B cell (primary cell): ENCODE measurements around the gene FRMD7. TPM values are rescaled to one million over a fixed set of nuclear protein-coding genes. Genes with fewer than 3 reads are reported as not detected.
"Not testable (repeated sequence)": the region's sequence is repeated elsewhere in the genome, so short reads cannot be mapped to it uniquely, and the experiment has no call there.

Source experiments
- ATAC-seq: fragments of 200-7000 bp; cut with Tn5 transposase; one replicate; pipeline ENCODE4 v1.10.0; 2021; ENCODE audit warnings: low read depth, mild to moderate bottlenecking, moderate number of reproducible peaks, moderate library complexity
- CTCF ChIA-PET: fragments of 350-600 bp; sonication (Branson Sonifier 250); formaldehyde crosslinking; loops from one replicate; lab custom pipeline; 2021; ENCODE audit warnings: antibody characterized with exemption, inconsistent platforms; lab: Charles Lee
- POLR2A ChIA-PET: fragments of 350-600 bp; sonication (Branson Sonifier 250); formaldehyde crosslinking; loops from one replicate; lab custom pipeline; 2021; ENCODE audit warnings: antibody characterized with exemption; lab: Charles Lee
- DNase-seq: peaks from one replicate; pipeline ENCODE4 v3.0.0; 2013
- H2AFZ ChIP-seq: 2 replicates; pipeline ENCODE4 v1.6.1; 2012; ENCODE audit warnings: mild to moderate bottlenecking, low read depth, low read length; ENCODE audit not compliant: insufficient read depth, poor library complexity, severe bottlenecking
- H3K27ac ChIP-seq, 2 donors: 1 replicate in 1 of 2; 2 replicates in 1 of 2; pipeline ENCODE4 v1.5.1; 2012 to 2013; ENCODE audit warnings: low read length in 2 of 2, mild to moderate bottlenecking in 2 of 2, moderate library complexity in 1 of 2
- H3K27me3 ChIP-seq, 4 experiments: fragments of 200-600 bp in 1 of 4; sonication (generic) in 1 of 4; replicated peaks in 1 of 4; 1 replicate in 2 of 4; 2 replicates in 2 of 4; pipeline versions ENCODE4 v1.6.1 to v1.7.0; 2013 to 2016; ENCODE audit warnings: low read length in 3 of 4, mild to moderate bottlenecking in 2 of 4, mixed read lengths in 1 of 4, moderate library complexity in 1 of 4; ENCODE audit not compliant: insufficient read depth in 4 of 4, control insufficient read depth in 3 of 4; ENCODE audit errors: control extremely low read depth in 1 of 4
- H3K36me3 ChIP-seq, 2 experiments: replicated peaks in 1 of 2; 1 replicate in 1 of 2; 2 replicates in 1 of 2; pipeline versions ENCODE4 v1.6.1 to v1.7.1; 2013; ENCODE audit warnings: low read length in 1 of 2; ENCODE audit not compliant: insufficient read depth in 2 of 2, control insufficient read depth in 1 of 2; ENCODE audit errors: control extremely low read depth in 1 of 2, extremely low read depth in 1 of 2
- H3K4me1 ChIP-seq, 2 donors: fragments of 200-600 bp in 1 of 2; sonication (generic) in 1 of 2; 1 replicate in 1 of 2; 2 replicates in 1 of 2; pipeline versions ENCODE4 v1.5.1 to v1.6.1; 2013 to 2017; ENCODE audit warnings: low read length in 2 of 2; ENCODE audit not compliant: control insufficient read depth in 2 of 2, insufficient read depth in 2 of 2
- H3K4me2 ChIP-seq: replicated peaks from 2 replicates; pipeline ENCODE3; 2012; ENCODE audit warnings: mild to moderate bottlenecking, low read depth, low read length; ENCODE audit not compliant: poor library complexity, severe bottlenecking
- H3K4me3 ChIP-seq, 5 experiments: fragments of 200-600 bp in 1 of 5; sonication (generic) in 1 of 5; 1 replicate in 3 of 5; 2 replicates in 2 of 5; pipeline versions ENCODE4 v1.5.1 to v1.7.0; 2011 to 2016; ENCODE audit warnings: low read length in 4 of 5, mild to moderate bottlenecking in 4 of 5, low read depth in 2 of 5, control low read depth in 1 of 5, moderate library complexity in 1 of 5; ENCODE audit not compliant: insufficient read depth in 1 of 5; ENCODE audit errors: control extremely low read depth in 1 of 5, extremely low read depth in 1 of 5
- H3K79me2 ChIP-seq: fragments of 200-600 bp; sonication (generic); one replicate; pipeline ENCODE4 v1.6.0; 2016; ENCODE audit warnings: low read length; ENCODE audit not compliant: control insufficient read depth, insufficient read depth
- H3K9ac ChIP-seq: fragments of 200-600 bp; sonication (generic); 2 replicates; pipeline ENCODE4 v1.6.1; 2017; ENCODE audit warnings: mild to moderate bottlenecking, low read length, moderate library complexity
- H3K9me3 ChIP-seq, 3 donors: one replicate each; pipeline versions ENCODE4 v1.6.1 to v1.7.1; 2013; ENCODE audit warnings: low read length in 2 of 3; ENCODE audit not compliant: control insufficient read depth in 2 of 3, insufficient read depth in 1 of 3; ENCODE audit errors: control extremely low read depth in 1 of 3
- H4K20me1 ChIP-seq: 2 replicates; pipeline ENCODE4 v1.6.0; 2012; ENCODE audit warnings: mild to moderate bottlenecking, low read length; ENCODE audit not compliant: insufficient read depth, control insufficient read depth, poor library complexity, severe bottlenecking
- H3K27ac Mint-ChIP-seq: one replicate; pipeline ENCODE4 v1.8.0; 2021; ENCODE audit warnings: mixed read lengths
- H3K27me3 Mint-ChIP-seq: one replicate; pipeline ENCODE4 v1.8.0; 2021; ENCODE audit warnings: mixed read lengths
- H3K4me1 Mint-ChIP-seq: one replicate; pipeline ENCODE4 v1.8.0; 2021; ENCODE audit warnings: mixed read lengths
- H3K4me3 Mint-ChIP-seq: one replicate; pipeline ENCODE4 v1.8.0; 2021; ENCODE audit warnings: mixed read lengths
- H3K9me3 Mint-ChIP-seq: one replicate; pipeline ENCODE4 v1.8.0; 2022; ENCODE audit warnings: mixed read lengths; ENCODE audit not compliant: insufficient read depth
- CTCF ChIP-seq: fragments of 200-600 bp; IDR thresholded peaks from one replicate; pipeline ENCODE4 v1.8.0; 2022; ENCODE audit warnings: antibody characterized with exemption, mild to moderate bottlenecking
- EZH2 ChIP-seq: IDR thresholded peaks from 2 replicates; pipeline ENCODE4 v1.6.1; 2012; ENCODE audit warnings: borderline replicate concordance, low read depth, mild to moderate bottlenecking, moderate library complexity, low read length; ENCODE audit not compliant: insufficient read depth, poor library complexity, severe bottlenecking
- WGBS: methylation state at CpG from one replicate; pipeline ENCODE4 v1.1.5; 2013; ENCODE audit warnings: missing lambda C conversion rate; ENCODE audit not compliant: insufficient coverage; 5-methylcytosine and 5-hydroxymethylcytosine counted together
- intact Hi-C: fragments of 100-400 bp; cut with micrococcal nuclease; formaldehyde crosslinking; loops from one replicate; pipeline ENCODE4 v1.10.0; 2022
- polyA plus RNA-seq: library from polyadenylated mRNA; depleted of rRNA; stranded (reverse); fragments of >200 nt; gene quantifications from 2 replicates; pipeline ENCODE4 v1.2.3, GENCODE V29; 2012
- total RNA-seq, 2 donors: library from RNA; stranded (reverse); fragments of 120-200 nt in 1 of 2; gene quantifications; 1 replicate in 1 of 2; 2 replicates in 1 of 2; pipeline versions ENCODE4 v1.2.3 to v1.2.4, GENCODE V29; 2013 to 2022

The FRMD7 gene
- total and polyA plus RNA-seq, 2 donors (not counting 1 experiment from before 2014, with no cell fraction given) = not detected

GRCh38 chrX:132101206-132101605 is 26.6 kb downstream of the FRMD7 start:
- Mint-ChIP-seq H3K27ac (no peak overlapping the region), H3K27me3 (no peaks in the 10 kb centered on the region), H3K4me3 (no peak overlapping the region), H3K9me3 (no peaks in the 10 kb centered on the region), H3K4me1 (no peaks in the 10 kb centered on the region)
- Histone ChIP-seq H4K20me1 (no peaks in the 10 kb centered on the region), H3K9ac (no peak overlapping the region), H2AFZ (no peak overlapping the region), H3K4me3 (no peak overlapping the region), H3K9me3 (no peaks in the 10 kb centered on the region), H3K27ac (no peak overlapping the region), H3K4me2 (no peak overlapping the region), H3K4me1 (no peaks in the 10 kb centered on the region), H3K27me3 (no peaks in the 10 kb centered on the region), H3K79me2 (no peaks in the 10 kb centered on the region), H3K36me3 (no peaks in the 10 kb centered on the region)
- intact Hi-C loops = no loop called here
- ChIA-PET CTCF (interaction anchor here (2.8 kb wide), 1 partner anchor 9 kb away, joined by 12 read pairs; no protein-coding TSS in a partner anchor), POLR2A (interaction anchor here (0.6 kb wide), 1 partner anchor 1111 kb away, joined by 3 read pairs; no protein-coding TSS in a partner anchor)
- 90% methylated on average over 4 of the region's 4 CpGs for WGBS
- DNase-seq (no peak), ATAC-seq (no peak)
- TF ChIP-seq CTCF (no peak), EZH2 (no peak)

- WGBS = no CpG with 5 or more reads among the region's 4 CpGs
- CTCF ChIA-PET = interaction anchor here (0.7 kb wide), 1 partner anchor 1658 kb away, joined by 3 read pairs; no protein-coding TSS in a partner anchor
- DNase-seq, ATAC-seq, H3K27me3 Mint-ChIP-seq, H3K27ac Mint-ChIP-seq, H4K20me1 ChIP-seq, H3K4me3 Mint-ChIP-seq, H3K4me2 ChIP-seq, H3K4me3 ChIP-seq, H2AFZ ChIP-seq, H3K79me2 ChIP-seq, H3K27ac ChIP-seq, intact Hi-C loops, H3K27me3 ChIP-seq, H3K36me3 ChIP-seq, H3K9ac ChIP-seq, H3K4me1 ChIP-seq, H3K9me3 ChIP-seq, H3K4me1 Mint-ChIP-seq, POLR2A ChIA-PET, H3K9me3 Mint-ChIP-seq: not testable (repeated sequence)
Observed at GRCh38 chrX:132098704-132099103, 29.1 kb downstream of the FRMD7 start.
